ENCODE measurements around the gene ARL8A. TPM values are rescaled to one million over a fixed set of nuclear protein-coding genes. Genes with fewer than 3 reads are reported as not detected.

The ARL8A gene
- total and polyA plus RNA-seq, 2 experiments from 2014 or later, result 30.3 to 32.7 TPM

DNA sequence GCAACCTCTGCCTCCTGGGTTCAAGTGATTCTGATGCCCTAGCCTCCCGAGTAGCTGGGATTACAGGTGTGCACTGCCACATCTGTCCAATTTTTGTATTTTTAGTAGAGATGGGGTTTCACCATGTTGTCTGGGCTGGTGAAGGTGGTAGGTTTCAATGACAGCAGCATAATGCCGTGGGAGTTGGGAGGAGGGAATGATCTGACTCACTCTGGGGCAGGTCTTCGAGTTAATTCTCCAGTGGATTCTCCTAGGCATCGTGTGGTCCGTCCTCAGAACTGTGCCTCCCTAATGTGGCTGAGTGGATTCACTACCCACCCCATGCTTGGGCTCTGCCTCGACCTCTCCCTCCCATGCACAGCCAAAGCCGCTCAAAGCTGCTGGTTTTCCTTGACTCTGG lies 23.5 kb downstream of the ARL8A start (continued):
- TF ChIP-seq, protein P1, sequence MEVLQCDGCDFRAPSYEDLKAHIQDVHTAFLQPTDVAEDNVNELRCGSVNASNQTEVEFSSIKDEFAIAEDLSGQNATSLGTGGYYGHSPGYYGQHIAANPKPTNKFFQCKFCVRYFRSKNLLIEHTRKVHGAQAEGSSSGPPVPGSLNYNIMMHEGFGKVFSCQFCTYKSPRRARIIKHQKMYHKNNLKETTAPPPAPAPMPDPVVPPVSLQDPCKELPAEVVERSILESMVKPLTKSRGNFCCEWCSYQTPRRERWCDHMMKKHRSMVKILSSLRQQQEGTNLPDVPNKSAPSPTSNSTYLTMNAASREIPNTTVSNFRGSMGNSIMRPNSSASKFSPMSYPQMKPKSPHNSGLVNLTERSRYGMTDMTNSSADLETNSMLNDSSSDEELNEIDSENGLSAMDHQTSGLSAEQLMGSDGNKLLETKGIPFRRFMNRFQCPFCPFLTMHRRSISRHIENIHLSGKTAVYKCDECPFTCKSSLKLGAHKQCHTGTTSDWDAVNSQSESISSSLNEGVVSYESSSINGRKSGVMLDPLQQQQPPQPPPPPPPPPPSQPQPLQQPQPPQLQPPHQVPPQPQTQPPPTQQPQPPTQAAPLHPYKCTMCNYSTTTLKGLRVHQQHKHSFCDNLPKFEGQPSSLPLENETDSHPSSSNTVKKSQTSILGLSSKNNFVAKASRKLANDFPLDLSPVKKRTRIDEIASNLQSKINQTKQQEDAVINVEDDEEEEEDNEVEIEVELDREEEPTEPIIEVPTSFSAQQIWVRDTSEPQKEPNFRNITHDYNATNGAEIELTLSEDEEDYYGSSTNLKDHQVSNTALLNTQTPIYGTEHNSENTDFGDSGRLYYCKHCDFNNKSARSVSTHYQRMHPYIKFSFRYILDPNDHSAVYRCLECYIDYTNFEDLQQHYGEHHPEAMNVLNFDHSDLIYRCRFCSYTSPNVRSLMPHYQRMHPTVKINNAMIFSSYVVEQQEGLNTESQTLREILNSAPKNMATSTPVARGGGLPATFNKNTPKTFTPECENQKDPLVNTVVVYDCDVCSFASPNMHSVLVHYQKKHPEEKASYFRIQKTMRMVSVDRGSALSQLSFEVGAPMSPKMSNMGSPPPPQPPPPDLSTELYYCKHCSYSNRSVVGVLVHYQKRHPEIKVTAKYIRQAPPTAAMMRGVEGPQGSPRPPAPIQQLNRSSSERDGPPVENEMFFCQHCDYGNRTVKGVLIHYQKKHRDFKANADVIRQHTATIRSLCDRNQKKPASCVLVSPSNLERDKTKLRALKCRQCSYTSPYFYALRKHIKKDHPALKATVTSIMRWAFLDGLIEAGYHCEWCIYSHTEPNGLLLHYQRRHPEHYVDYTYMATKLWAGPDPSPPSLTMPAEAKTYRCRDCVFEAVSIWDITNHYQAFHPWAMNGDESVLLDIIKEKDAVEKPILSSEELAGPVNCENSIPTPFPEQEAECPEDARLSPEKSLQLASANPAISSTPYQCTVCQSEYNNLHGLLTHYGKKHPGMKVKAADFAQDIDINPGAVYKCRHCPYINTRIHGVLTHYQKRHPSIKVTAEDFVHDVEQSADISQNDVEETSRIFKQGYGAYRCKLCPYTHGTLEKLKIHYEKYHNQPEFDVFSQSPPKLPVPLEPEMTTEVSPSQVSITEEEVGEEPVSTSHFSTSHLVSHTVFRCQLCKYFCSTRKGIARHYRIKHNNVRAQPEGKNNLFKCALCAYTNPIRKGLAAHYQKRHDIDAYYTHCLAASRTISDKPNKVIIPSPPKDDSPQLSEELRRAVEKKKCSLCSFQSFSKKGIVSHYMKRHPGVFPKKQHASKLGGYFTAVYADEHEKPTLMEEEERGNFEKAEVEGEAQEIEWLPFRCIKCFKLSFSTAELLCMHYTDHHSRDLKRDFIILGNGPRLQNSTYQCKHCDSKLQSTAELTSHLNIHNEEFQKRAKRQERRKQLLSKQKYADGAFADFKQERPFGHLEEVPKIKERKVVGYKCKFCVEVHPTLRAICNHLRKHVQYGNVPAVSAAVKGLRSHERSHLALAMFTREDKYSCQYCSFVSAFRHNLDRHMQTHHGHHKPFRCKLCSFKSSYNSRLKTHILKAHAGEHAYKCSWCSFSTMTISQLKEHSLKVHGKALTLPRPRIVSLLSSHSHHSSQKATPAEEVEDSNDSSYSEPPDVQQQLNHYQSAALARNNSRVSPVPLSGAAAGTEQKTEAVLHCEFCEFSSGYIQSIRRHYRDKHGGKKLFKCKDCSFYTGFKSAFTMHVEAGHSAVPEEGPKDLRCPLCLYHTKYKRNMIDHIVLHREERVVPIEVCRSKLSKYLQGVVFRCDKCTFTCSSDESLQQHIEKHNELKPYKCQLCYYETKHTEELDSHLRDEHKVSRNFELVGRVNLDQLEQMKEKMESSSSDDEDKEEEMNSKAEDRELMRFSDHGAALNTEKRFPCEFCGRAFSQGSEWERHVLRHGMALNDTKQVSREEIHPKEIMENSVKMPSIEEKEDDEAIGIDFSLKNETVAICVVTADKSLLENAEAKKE (CRISPR knock-in tag; IDR thresholded peaks at IDR 0.05), result no peak
- TF ChIP-seq JUNB (IDR thresholded peaks at IDR 0.05; ENCODE audit: unreplicated experiment) (no peak), NANOG (IDR thresholded peaks at IDR 0.05; ENCODE audit: borderline replicate concordance) (no peak), EZH2 (IDR thresholded peaks at IDR 0.05; ENCODE audit: low read depth, unreplicated experiment) (no peak)

DNA sequence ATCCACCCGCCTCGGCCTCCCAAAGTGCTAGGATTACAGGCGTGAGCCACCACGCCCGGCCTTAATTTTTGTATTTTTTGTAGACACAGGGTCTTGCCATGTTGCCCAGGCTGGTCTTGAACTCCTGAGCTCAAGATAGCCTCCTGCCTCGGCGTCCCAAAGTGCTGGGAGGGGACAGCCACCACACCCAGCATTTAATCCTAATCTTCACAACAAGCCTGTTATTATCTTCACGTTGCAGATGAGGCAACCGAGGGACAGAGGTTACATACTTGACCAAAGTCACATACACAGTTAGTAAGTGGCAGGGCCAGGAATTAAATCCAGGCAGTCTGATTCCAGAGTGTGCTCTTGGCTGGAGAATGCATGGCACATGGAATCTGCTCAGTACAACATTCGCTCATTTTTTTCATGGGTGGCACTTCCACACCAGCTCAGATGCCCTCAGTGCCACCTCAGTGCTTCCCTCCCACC lies 26.6 kb downstream of the ARL8A start:
- Histone ChIP-seq H3K4me3 (no peak overlapping the region), H3K27ac (ENCODE audit: low read depth) (no peak overlapping the region), H3K4me1 (ENCODE audit: insufficient read depth) (peaks cover 10% of the 10 kb centered on the region; the same call in 1 of the 2 replicates), H3K4me2 (no peak overlapping the region), H3K36me3 (ENCODE audit: insufficient read depth) (no peaks in the 10 kb centered on the region), H3K27me3 (ENCODE audit: insufficient read depth) (no peaks in the 10 kb centered on the region), H3F3A (replicated peaks; ENCODE audit: low read depth) (no peaks in the 10 kb centered on the region), H3K79me2 (replicated peaks; ENCODE audit: insufficient read depth) (no peaks in the 10 kb centered on the region), H4K20me1 (replicated peaks; ENCODE audit: insufficient read depth) (no peaks in the 10 kb centered on the region), H3K9me2 (ENCODE audit: insufficient read depth) (no peaks in the 10 kb centered on the region), H2AFZ (no peak overlapping the region)
- Mint-ChIP-seq H3K9me3 (no peaks in the 10 kb centered on the region), H3K36me3 (ENCODE audit: low read depth) (no peaks in the 10 kb centered on the region; the same call in 2 of the 3 replicates), H3K27me3 (ENCODE audit: insufficient read depth, low read depth, poor library complexity) (peaks cover 12% of the 10 kb centered on the region), H3K4me3 (no peak overlapping the region), H3K4me1 (peaks cover 22% of the 10 kb centered on the region), H3K27ac (no peak overlapping the region)
- ATAC-seq (no peak), DNase-seq (ENCODE audit: low spot score) (no peak)
- TF ChIP-seq EZH2 (IDR thresholded peaks at IDR 0.05; ENCODE audit: low read depth, unreplicated experiment), result no peak
- no peak for TF ChIP-seq STAT1 (IDR thresholded peaks at IDR 0.05; ENCODE audit: unreplicated experiment)
